Raji (cell line): ENCODE data around the gene TEX13C.

ENCODE experiments used
- POLR2A ChIP-seq: IDR thresholded peaks from 2 replicates; pipeline ENCODE4 v1.6.1; 2011; ENCODE audit warnings: low read depth, low read length, control low read depth; ENCODE audit not compliant: insufficient read depth

The TEX13C gene

DNA sequence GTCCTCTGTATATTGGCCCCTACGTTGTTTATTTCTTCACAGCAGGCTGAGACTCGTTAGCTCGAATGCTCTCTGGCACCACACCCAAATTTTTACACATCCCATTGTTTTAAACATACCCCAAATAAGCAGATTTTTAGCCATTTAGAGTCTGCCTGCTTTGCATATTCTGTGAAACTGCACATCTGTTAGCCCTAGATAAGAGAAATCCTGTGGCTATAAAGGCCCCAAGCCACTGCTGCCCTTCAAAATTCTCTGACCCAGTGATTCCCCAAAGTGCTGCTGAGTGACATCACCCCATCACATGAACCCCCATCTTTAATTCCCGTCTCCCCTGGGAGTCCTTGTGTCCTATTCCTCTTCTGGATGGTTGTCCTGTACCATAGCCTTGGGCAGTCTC, 20.8 kb downstream of the TEX13C start:
- TF ChIP-seq POLR2A, result no peak

DNA sequence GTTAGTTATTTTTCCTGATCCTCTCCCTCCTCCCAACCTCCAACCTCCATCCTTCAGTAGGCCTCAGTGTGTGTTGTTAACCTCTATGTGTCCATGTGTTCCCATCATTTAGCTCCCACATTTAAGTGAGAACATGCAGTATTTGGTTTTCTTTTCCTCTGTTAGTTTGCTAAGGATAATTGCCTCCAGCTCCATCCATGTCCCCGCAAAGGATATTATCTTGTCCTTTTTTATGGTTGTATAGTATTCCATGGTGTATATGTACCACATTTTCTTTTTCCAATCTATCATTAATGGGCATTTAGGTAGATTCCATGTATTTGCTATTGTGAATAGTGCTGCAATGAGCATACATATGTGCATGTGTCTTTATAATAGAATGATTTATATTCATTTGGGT, 54.5 kb downstream of the TEX13C start:
- TF ChIP-seq POLR2A, result no peak
